Globus pallidus (tissue), 1 donor: ENCODE data around the gene ANO4.
"Not testable (repeated sequence)": the region's sequence is repeated elsewhere in the genome, so short reads cannot be mapped to it uniquely, and the experiment has no call there.

Experiments
- DNase-seq: peaks from one replicate; pipeline ENCODE4 v3.0.0-alpha.2; 2015; ENCODE audit warnings: low spot score

The ANO4 gene

DNA sequence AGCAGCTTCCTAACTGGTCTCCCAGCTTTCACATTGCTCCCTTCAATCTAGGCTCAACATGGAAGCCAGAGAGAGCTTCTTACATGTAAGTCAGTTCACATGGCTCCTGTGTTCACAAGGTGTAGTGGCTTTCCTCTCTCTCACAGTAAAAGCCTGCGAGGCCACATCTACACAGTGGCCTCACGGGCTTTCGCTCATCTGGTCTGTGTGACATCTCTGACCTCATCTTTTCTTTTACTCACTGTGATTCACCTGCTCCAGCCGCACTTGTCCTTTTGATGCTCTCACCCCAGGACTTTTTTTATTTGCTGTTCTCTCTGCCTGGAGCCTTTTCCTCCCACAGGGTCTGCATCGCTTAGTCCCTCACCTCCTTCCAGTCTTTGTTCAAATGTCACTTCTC lies 293.3 kb downstream of the ANO4 start:
- no peak for DNase-seq

DNA sequence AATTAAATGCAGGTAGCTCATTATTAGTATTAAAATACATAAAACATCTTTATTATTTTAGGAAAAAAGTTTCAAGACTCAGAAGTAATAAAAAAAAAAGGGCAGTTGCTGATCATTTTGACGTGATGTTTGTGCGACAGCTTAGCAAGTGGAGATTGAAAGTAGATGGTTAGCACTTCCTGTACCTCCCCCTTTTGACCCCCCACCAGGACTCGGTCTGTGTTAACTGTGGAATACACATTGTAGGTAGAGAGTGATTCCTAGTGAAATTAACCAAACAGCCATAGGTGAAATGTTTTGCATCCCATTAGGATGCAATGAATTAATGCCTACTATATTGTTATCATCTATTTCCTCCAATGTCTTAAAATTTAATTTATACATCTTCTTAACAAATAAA lies 294.7 kb downstream of the ANO4 start:
- no peak for DNase-seq

DNA sequence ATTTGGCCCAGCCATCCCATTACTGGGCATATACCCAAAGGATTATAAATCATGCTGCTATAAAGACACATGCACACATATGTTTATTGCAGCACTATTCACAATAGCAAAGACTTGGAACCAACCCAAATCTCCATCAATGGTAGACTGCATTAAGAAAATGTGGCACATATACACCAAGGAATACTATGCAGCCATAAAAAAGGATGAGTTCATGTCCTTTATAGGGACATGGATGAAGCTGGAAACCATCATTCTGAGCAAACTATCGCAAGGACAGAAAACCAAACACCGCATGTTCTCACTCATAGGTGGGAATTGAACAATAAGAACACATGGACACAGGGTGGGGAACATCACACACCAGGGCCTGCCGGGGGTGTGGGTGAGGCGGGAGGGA lies 295.6 kb downstream of the ANO4 start:
- DNase-seq, result not testable (repeated sequence)

DNA sequence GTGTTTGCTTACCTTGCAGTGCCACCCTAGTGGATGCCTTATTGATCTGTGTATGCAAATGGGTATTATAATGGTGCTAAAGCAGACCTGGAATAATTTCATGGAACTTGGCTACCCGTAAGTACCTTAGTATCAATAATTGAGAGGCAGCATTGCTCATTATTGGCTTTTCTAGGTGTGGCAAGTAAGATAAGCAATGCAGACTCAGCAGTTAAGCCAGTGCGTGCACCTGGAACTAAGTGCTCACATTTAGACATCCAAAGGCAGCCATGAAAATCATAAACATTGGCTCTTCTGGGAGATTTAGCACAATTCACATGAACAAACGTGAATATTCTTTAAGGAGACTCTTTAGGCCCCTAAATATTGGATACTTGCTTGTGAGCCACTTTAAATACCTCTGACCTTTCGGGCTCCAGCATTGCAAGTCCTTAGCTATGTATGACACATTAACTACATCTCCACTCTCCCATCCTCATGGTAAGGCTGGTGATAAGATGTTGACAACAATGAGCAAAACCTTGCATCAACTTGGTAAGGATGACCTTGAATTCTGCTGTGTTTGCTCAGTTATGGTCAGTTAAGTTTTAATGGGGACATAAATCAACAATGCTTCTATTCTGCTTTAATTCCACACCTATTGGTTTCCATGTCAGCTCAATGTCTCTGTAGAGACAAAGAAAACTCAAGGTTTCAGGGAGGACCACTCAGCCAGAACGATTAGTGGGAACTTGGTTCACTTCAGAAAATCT lies 303.4 kb downstream of the ANO4 start:
- DNase-seq, result no peak

DNA sequence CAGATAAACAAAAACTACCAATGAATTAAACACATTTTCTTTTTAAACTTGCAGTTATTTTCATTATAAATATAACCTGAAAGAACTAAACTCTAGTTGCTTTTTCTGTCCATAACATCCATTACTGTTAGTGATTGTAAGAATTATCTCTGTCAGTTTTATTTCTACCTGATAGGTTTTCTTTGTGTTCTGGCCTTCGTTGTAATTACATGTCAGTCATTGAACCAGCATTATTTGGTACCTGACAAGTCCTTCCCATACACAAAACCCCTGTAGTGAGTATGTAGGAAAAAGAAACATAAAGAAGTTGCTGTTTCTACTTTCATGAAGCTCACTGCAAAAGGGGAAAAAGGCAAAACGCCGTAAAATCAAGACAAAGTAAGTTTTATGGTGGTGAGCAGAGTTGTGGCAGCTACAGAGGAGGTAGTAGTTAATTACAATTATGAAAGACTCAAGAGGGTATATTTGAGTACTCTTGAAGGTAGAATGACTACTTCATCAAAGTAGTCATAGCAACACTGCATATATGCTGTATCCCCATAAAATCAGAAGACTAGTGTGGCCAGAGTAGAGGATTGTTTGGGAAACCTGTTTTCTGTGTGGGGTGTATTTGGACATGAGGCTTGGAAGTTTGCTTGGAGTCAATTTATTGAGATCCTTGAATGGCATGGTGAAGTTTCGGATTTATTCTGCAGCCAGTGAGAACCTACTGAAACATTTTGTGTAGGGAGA lies 312.6 kb downstream of the ANO4 start:
- DNase-seq, result no peak

DNA sequence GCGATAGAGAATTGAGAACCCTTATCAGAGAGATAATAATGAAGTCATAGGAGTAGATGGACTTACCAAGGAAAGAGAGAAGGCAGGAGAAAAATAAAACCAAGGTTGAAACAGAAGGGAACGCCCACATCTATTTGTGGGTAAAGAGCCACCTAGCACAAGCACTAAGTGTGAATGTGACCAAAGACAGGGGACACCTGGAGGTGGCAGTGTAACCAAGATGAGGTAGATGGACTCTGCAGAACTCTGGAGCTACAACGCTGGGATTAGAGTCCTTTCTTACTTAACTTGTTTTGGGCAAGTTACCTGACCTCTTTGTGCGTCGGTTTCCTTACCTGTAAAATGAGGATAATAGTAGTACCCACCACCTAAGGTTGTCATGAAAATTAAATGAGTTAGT lies 313.6 kb downstream of the ANO4 start:
- DNase-seq, result no peak

DNA sequence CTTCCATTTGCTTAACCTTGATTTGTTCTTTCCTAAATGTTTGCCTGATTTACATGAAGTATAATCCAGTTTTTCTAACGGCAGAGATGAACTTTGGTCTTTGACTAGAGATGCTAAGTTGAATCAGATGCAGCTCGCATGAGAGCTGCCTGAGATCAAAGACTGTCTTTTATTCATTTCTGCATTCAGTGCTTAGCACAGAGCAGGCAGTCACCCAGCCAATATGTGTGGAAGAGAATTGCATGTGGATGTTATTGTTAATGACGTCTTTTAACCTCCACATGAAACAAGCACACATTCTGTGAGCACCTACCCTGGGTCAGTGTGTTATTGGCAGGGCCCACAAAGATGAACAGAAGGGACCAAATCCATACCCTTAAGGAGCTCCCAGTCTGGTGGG lies 316.3 kb downstream of the ANO4 start:
- peak; percentile 64 for DNase-seq

DNA sequence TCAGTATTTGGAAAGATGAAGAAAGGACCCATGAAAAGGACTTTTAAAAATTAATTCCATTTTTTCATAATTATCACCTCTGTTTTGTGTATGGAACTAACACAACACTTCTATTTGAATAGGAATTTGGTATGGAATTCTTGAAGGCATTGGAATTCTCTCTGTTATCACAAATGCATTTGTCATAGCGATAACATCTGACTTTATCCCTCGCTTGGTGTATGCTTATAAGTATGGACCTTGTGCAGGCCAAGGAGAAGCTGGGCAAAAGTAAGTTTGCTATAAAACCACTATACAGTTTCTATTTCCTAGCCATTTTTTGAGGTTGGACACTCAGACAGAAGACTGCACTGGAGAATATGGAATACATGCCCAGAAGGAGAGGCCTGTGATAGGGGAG lies 316.9 kb downstream of the ANO4 start:
- DNase-seq, result no peak

DNA sequence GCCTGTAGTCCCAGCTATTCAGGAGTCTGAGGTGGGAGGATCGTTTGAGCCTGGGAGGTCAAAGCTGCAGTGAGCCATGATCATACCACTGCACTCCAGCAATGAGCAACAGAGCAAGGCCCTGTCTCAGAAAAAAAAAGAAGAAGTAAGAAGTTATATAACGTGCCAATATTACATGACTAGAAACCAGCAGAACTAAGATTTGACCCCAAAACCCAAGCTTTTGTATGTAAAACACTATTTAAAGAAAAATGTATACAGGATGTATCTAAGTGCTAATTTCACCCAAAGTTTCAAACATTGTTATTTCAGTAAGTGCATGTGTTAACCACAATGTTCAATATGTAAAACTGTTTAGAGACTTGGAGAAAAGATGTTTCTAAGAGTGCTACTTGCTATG lies 320.8 kb downstream of the ANO4 start:
- no peak for DNase-seq

DNA sequence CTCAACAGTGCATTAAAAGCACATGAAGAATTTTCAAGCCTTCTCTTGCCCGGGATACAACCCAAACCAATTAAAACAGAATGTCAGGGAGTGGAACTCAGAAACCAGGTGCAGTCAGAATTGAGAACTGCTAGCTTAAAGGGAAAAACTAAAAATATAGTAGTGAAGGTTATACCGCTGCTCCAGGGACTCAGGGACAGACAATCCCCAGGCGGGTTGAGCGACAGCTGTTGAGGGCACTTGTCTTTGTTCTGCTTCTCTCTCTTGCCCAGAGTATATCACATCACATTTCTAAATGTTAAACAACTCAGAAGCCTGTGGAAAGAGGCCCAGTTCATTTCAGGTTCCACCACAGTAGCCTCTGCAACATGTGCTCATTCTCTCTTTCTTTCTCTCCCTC lies 322.3 kb downstream of the ANO4 start:
- DNase-seq, result no peak

DNA sequence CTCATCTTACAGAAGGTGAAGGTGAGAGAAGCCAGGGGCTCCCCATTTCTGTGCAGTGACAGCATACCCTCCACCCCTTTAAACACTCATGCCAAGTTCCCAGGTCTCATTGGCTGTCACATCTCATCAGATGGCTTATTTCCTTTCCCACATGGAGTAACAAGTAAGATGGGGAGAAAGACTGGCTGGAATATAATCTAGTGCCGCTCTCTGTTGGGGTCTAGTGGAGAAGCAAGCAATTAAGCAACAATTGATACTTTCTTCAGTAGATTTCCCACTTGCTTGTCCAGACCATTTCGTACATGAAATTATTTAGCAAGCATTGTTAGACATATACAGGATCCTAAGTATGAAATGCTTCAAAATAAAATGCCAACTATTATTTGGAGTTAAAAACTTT lies 323.3 kb downstream of the ANO4 start:
- DNase-seq, result peak; percentile 17

DNA sequence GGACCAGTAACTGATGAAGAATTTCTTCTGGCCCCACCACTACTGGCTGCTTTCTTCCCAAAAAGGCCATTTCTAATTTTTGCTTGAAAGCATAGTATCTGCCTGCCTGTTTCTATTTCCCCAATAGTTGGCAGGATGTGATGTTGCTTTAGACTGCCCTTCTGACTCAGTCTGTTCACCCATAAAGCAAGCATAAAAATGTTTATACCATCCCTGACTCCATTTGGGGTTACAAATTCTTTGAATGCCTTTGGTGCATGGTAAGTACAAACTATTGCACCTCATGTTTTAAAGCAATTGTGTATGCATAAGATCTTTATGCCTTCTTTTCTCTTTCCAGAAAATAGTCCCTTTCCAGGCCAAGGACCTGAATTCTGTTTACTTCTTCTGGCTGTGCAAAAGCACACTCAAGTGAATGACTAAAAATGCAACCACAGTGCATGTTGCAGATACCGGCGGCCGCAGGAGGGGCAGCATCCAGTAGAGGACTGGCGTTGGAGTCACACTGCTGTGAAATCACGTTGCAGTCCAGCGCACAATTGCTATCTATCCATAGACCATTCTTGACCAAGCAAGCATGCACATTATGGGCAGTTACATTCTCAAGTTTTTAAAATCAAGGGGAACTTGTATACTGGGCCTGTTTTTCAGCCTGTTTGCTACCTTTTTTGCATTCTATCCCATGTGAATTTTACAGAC lies 333.1 kb downstream of the ANO4 start:
- no peak for DNase-seq

DNA sequence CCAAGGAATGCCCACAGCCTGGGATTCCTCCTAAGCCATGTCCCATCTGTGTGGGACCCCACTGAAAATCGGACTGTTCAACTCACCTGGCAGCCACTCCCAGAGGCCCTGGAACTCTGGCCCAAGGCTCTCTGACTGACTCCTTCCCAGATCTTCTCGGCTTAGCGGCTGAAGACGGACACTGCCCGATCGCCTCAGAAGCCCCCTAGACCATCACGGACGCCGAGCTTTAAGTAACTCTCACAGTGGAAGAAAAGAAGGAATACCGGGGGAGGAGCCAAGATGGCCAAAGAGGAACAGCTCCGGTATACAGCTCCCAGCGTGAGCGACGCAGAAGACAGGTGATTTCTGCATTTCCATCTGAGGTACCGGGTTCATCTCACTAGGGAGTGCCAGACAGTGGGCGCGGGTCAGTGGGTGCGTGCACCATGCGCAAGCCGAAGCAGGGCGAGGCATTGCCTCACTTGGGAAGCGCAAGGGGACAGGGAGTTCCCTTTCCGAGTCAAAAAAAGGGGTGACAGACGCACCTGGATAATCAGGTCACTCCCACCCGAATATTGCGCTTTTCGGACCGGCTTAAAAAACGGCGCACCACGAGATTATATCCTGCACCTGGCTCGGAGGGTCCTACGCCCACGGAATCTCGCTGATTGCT lies 351.3 kb downstream of the ANO4 start:
- DNase-seq, result not testable (repeated sequence)

DNA sequence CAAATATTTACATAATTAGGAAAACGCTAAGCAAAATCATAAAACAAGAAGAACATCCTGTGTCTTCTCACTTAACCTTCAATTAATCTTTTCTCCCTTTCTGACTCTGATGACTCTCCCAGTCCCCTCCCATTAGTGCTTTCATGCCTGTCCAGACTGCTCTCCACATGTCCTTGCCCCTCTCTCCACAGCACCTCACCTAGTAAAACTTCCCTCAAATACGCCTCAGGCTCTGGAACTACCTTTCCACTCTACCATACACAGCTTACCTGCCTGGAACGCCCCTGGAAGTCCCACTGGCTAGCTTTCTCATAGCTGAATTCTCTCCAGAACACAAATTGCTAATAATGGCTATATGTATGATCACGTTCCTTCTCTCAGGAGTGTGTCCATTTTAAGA lies 370.7 kb downstream of the ANO4 start:
- no peak for DNase-seq

DNA sequence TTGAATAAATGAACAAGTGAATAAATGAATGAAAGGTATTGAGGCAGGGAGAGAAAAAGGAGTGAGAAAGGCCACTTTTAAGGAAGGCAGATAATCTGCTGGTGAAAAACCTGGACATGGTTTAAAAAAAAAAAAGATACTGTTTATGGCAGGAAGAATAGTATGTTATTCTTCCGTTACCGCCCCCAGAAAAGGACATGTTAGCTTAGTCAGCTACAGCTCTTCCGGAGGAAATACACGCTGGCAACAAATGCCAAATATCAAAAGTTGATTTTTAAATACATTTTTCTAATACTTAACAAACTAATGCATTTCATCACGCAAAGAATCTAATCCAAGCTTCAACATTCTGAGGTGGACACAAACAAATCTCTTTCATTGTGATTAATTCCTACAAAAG lies 372.3 kb downstream of the ANO4 start:
- no peak for DNase-seq

DNA sequence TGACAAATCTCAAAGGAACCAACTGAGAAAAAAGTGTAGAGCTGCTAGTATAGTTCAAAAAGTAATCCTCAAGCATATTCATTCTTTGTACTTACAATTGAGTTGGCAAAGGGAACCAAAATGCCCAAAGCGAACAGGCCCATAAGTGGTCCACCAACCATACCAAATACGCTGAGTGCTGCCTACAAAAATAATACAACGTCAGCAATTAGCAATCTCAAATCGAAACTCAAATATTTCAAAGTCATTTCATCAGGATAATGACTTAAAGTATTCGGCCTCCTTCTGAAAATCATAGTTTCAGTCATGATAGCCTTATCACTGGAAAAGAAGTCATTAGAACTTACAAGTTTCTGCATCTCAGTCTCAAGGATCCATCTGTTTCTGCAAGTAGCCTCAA lies 373.4 kb downstream of the ANO4 start:
- no peak for DNase-seq

DNA sequence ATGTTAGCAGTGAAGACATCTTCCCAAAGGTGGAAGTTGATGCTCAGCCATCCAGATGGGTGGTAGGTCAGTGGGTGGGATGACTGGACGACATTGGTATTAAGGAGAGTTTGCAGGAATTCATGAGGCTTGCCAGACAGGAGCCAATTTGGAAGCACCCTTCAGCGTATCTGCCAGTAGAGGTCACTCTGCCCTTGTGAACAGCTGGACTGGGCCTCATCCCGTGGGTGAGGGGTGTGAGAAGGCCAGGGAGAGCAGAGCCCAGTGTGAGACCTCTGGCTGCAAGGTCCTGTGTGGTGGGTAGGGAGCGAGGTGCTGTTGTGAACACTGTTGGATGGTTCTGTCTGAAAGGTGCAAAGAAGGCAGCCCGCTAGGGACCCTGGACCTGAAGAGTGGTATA lies 377.7 kb downstream of the ANO4 start:
- DNase-seq, result peak; percentile 2

DNA sequence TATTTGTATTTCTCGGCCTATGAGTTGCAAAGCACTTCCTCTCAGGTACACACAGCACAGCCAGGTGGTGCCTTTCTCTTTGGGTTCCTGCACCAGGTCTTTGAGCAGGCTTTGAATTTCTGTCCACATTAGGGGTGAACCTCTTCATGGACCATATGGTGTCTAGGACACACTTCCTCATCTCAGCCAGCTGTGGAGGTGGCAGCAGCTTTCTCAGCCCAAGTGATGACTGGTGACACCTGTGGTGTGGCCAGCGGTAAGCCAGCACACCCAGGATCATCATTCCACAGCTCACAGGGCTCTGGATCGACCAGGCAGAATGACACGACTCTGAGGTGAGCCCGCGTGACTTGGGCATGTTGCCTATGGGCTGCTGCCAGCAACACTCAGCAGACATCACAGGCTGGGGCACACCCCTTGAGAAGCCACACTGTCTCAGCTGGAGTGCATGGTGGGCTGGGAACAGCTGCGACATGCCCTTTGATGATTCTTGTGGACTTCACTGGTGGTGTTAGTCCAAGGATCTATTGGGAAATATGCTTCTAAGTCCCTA lies 378.7 kb downstream of the ANO4 start:
- no peak for DNase-seq

DNA sequence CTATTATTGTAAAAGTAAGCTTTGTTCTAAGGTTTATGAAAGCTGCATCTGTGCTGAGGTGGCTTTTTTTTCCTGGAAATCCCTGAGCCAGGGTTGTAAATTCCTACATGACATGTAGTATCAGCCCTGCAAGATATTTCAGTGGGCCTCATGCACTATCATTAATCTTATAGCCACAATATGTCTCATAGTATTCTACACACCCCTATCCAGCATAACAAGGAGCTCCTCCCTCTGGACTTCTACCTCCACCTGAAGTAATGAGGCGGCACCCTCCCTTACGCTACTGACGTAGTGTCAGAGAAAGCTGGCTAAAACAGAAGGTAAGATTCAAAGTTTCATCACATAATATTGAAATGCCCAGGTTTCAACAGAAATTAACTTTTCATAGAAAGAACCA lies 380.0 kb downstream of the ANO4 start:
- no peak for DNase-seq
